ENCODE data around the gene KIF21A. TPM values are rescaled to one million over a fixed set of nuclear protein-coding genes. Genes with fewer than 3 reads are reported as not detected.

Gene KIF21A
- total RNA-seq, 3 donors from 2014 or later: 26.6 to 28.1 (median 27.4) TPM

DNA sequence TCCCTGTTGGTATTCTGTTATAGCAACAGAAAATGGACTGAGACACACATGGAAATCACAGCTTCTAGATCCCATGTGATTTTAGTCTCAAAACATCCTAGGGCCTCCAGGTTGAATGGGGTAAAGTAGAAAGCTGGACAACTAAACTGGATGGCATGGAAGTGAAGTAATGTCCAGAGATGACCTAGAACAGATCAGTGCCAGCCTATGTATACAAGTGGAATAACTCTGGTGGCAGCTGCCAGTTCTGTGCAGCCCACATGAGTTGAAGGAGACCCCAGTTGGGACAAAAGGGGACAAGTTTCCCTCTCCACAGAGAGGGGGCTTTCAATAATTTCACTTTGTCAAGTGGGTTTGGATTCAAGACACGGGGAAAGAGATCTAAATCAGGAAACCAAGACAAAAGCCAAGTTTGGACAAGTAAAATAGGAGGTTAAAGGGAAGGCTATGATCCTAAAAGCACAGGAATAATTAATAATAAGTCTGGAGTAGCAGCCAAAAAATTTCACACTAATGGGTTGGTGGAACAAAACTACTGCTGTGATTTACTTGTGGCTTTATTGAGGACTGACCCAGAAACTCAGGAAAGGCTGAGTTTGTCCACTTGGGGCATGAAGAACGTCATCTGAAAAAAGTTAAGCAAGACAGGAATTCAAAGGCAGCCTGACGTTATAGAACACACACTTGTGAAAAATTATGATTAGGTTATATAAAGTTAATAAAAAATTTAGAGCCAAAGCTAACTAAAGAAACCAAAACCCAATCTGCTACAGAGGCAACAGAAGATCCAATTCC, 11.7 kb downstream of the KIF21A start:
- Histone ChIP-seq H3K4me1 (ENCODE audit: low read depth) (no peaks in the 10 kb centered on the region), H3K9me3 (no peaks in the 10 kb centered on the region), H3K36me3 (ENCODE audit: low read depth) (no peaks in the 10 kb centered on the region), H3K4me3 (no peak overlapping the region)
- TF ChIP-seq, protein P1, sequence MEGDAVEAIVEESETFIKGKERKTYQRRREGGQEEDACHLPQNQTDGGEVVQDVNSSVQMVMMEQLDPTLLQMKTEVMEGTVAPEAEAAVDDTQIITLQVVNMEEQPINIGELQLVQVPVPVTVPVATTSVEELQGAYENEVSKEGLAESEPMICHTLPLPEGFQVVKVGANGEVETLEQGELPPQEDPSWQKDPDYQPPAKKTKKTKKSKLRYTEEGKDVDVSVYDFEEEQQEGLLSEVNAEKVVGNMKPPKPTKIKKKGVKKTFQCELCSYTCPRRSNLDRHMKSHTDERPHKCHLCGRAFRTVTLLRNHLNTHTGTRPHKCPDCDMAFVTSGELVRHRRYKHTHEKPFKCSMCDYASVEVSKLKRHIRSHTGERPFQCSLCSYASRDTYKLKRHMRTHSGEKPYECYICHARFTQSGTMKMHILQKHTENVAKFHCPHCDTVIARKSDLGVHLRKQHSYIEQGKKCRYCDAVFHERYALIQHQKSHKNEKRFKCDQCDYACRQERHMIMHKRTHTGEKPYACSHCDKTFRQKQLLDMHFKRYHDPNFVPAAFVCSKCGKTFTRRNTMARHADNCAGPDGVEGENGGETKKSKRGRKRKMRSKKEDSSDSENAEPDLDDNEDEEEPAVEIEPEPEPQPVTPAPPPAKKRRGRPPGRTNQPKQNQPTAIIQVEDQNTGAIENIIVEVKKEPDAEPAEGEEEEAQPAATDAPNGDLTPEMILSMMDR (IDR thresholded peaks at IDR 0.05): no peak
- DNase-seq (no peak), ATAC-seq (no peak)
- intact Hi-C loops (cut with DNase I, micrococcal nuclease): no loop called here

DNA sequence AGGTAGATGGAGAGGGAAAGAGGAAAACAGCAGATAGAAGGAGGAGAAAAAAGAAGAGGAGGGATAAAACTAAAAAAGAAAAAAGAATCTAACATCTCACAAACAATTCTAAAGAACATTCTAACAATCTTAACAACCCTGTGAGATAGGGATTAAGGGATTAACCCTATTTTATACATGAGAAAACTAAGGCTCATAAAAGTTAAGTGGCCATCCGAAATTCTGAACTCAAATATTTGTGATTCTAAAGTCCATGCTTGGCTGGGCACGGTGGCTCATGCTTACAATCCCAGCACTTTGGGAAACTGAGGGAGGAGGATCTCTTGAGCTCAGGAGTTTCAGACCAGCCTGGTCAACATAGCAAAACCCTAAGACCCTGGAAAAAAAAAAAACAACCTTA, 13.1 kb downstream of the KIF21A start:
- no peak for DNase-seq
- intact Hi-C loops (cut with DNase I, micrococcal nuclease): no loop called here
- Histone ChIP-seq H3K4me1 (ENCODE audit: low read depth) (no peaks in the 10 kb centered on the region), H3K9me3 (no peaks in the 10 kb centered on the region), H3K4me3 (no peak overlapping the region), H3K36me3 (ENCODE audit: low read depth) (no peaks in the 10 kb centered on the region)
- ATAC-seq: no peak
- TF ChIP-seq, protein P1 (IDR thresholded peaks at IDR 0.05): no peak

DNA sequence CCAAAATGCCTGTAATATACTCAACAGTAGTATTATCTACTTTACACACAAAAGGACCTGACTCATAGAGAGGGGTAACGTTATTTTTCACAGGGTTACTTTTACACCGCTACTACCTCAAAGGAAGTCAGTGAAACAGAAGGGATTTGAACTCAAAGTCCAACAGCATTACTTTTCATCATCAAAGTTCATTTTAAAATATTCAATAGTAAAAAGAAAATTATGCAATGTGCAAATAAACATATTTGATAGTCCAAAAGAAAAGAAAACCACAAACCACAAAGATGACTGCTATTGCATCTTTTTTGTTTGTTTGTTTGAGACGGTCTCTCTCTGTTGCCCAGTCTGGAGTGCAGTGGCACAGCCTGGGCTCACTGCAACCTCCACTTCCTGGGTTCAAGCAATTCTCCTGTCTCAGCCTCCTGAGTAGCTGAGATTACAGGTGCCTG, 15.5 kb downstream of the KIF21A start:
- Histone ChIP-seq H3K4me3 (no peak overlapping the region), H3K9me3 (no peaks in the 10 kb centered on the region), H3K4me1 (ENCODE audit: low read depth) (no peaks in the 10 kb centered on the region), H3K36me3 (ENCODE audit: low read depth) (no peaks in the 10 kb centered on the region)
- TF ChIP-seq, protein P1 (IDR thresholded peaks at IDR 0.05): no peak
- intact Hi-C loops (cut with DNase I, micrococcal nuclease): no loop called here
- no peak for DNase-seq
- ATAC-seq: no peak

DNA sequence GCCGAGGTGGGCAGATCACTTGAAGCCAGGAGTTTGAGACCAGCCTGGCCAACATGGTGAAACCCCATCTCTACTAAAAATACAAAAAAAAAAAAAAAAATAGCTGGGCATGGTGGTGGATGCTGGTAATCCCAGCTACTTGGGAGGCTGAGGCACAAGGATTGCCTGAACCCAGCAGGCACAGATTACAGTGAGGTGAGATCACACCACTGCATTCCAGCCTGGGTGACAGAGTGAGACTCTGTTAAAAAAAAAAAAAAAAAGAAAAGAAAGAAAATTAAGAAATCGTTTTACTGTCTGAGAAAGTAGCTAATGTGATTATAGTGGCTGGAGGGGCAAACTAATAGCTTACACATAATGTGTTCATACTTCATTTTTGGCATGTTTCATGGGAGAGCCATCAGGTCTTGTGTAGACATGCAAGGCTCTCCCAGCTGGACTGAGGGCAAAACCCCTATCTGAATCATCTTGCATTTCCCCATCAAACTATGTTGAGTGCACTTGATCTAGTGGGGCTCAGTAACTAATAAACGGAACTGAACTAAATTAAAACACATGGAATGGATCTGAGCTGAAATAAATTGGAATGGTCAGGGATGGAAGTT, 16.2 kb downstream of the KIF21A start:
- no peaks in the 10 kb centered on the region for H3K9me3 ChIP-seq
- ATAC-seq: no peak
- DNase-seq: no peak
- TF ChIP-seq, protein P1 (IDR thresholded peaks at IDR 0.05): no peak
- H3K4me1 ChIP-seq (ENCODE audit: low read depth): no peaks in the 10 kb centered on the region
- intact Hi-C loops (cut with DNase I, micrococcal nuclease): no loop called here
- H3K4me3 ChIP-seq: no peak overlapping the region
- no peaks in the 10 kb centered on the region for H3K36me3 ChIP-seq (ENCODE audit: low read depth)

DNA sequence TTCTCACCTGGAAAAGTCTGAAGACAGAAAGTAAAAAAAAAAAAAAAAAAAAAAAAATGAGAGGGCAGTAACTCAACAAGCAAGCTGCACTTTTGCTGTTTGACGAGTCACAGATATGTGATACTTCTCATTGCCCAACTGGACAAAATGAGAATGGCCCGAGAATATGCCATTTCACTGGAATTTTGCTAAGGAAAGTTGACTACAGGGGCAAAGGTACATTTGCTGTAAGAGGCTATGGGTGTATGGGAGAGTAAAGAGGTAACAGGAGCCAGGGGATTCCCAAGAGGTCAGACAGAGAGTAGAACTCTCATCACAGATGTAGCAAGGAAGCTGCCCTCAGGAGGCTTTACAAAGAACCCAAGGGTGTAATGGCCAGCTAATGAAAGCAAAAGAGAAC, 22.9 kb downstream of the KIF21A start:
- DNase-seq (no peak), ATAC-seq (no peak)
- intact Hi-C loops (cut with DNase I, micrococcal nuclease): no loop called here
- H3K4me3 ChIP-seq: no peak overlapping the region
- no peaks in the 10 kb centered on the region for H3K9me3 ChIP-seq
- no peaks in the 10 kb centered on the region for H3K4me1 ChIP-seq (ENCODE audit: low read depth)
- no peaks in the 10 kb centered on the region for H3K36me3 ChIP-seq (ENCODE audit: low read depth)
- TF ChIP-seq, protein P1 (IDR thresholded peaks at IDR 0.05): no peak
